Caco-2 (cell line): ENCODE data around the gene SLC15A1. TPM values are rescaled to one million over a fixed set of nuclear protein-coding genes. Genes with fewer than 3 reads are reported as not detected.

Source experiments
- BruUV-seq: library from RNA; stranded (reverse); fragments of 400-500 nt; replicated peaks from 2 replicates; lab custom pipeline; 2021; lab: Mats Ljungman, UMichigan
- CTCF ChIA-PET: fragments of 300-600 bp; sonication (Branson Sonifier 250); formaldehyde crosslinking; loops from one replicate; lab custom pipeline; 2022; ENCODE audit warnings: antibody characterized with exemption; lab: Charles Lee
- POLR2A ChIA-PET: fragments of 300-600 bp; sonication (Branson Sonifier 250); formaldehyde crosslinking; loops from one replicate; lab custom pipeline; 2022; ENCODE audit warnings: antibody characterized with exemption; lab: Charles Lee
- DNase-seq, 2 experiments: peaks; one replicate each; pipeline versions ENCODE4 v3.0.0 to v3.0.0-alpha.2; 2020 to 2022
- H3K27me3 ChIP-seq: replicated peaks from 2 replicates; pipeline ENCODE4 v1.6.0; 2011; ENCODE audit warnings: low read length; ENCODE audit not compliant: control insufficient read depth, insufficient read depth
- H3K36me3 ChIP-seq: 2 replicates; pipeline ENCODE4 v1.5.1; 2011; ENCODE audit warnings: low read length; ENCODE audit not compliant: control insufficient read depth, insufficient read depth
- H3K4me1 ChIP-seq: fragments of 250-450 bp; sonication (Bioruptor Pico); 2 replicates; pipeline ENCODE4 v1.5.1; 2020; ENCODE audit warnings: mild to moderate bottlenecking
- H3K4me3 ChIP-seq: 2 replicates; pipeline ENCODE4 v1.5.1; 2011; ENCODE audit warnings: low read depth, mild to moderate bottlenecking, control low read depth, low read length
- H3K9me3 ChIP-seq: fragments of 250-450 bp; sonication (Bioruptor Pico); 2 replicates; pipeline ENCODE4 v1.5.1; 2020; ENCODE audit warnings: mild to moderate bottlenecking, moderate library complexity
- H3K27ac Mint-ChIP-seq: one replicate; pipeline ENCODE4 v1.8.0; 2022; ENCODE audit warnings: mixed read lengths; ENCODE audit not compliant: unreplicated experiment
- H3K27me3 Mint-ChIP-seq: one replicate; pipeline ENCODE4 v1.8.0; 2022; ENCODE audit warnings: mixed read lengths; ENCODE audit not compliant: insufficient read depth, unreplicated experiment
- H3K36me3 Mint-ChIP-seq: one replicate; pipeline ENCODE4 v1.8.0; 2022; ENCODE audit warnings: mild to moderate bottlenecking, mixed read lengths; ENCODE audit not compliant: insufficient read depth, unreplicated experiment
- H3K4me1 Mint-ChIP-seq: one replicate; pipeline ENCODE4 v1.8.0; 2022; ENCODE audit warnings: low read depth, mixed read lengths; ENCODE audit not compliant: unreplicated experiment
- H3K4me3 Mint-ChIP-seq: one replicate; pipeline ENCODE4 v1.8.0; 2022; ENCODE audit warnings: mild to moderate bottlenecking, moderate library complexity, mixed read lengths; ENCODE audit not compliant: unreplicated experiment
- H3K9me3 Mint-ChIP-seq: one replicate; pipeline ENCODE4 v1.8.0; 2022; ENCODE audit warnings: mixed read lengths; ENCODE audit not compliant: unreplicated experiment
- intact Hi-C: fragments of 100-400 bp; cut with micrococcal nuclease; formaldehyde crosslinking; loops from one replicate; pipeline ENCODE4 v1.10.0; 2022; ENCODE audit not compliant: unreplicated experiment
- total RNA-seq: library from RNA; stranded (reverse); gene quantifications from 2 replicates; pipeline ENCODE4 v1.2.3, GENCODE V29; 2022
- TF ChIP-seq, protein P1 (sequence below), 2 experiments: fragments of 200-600 bp in 1 of 2; IDR thresholded peaks; 1 replicate in 1 of 2; 2 replicates in 1 of 2; pipeline versions ENCODE4 v1.5.1 to v1.8.0; 2011 to 2022; ENCODE audit warnings: antibody characterized with exemption in 1 of 2, control low read depth in 1 of 2, inconsistent platforms in 1 of 2, low read depth in 1 of 2, low read length in 1 of 2, mild to moderate bottlenecking in 1 of 2, moderate library complexity in 1 of 2; ENCODE audit not compliant: insufficient read depth in 1 of 2, severe bottlenecking in 1 of 2, unreplicated experiment in 1 of 2

Gene SLC15A1
- total RNA-seq, 1 experiment from 2014 or later = 12.3 TPM

DNA sequence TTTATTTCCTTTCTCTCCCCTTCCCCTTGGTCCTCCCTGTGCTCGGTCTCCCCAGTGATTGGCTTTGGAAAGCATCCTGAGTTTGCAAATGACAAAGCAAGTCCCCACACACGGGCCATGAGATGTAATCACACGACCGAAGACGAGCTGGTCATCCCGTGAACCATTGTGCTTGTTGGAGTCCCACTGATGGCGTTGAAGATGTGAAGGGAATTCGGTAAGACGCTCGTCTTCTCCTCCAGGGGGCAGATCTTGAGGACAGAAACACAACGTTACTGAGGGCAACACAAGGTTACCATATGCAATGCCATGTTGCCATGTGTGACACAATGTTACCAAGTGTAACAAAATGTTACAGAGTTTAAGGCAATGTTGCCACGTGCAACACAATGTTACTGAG lies 42.0 kb upstream of the SLC15A1 start:
- Mint-ChIP-seq H3K36me3 (peaks cover 68% of the 10 kb centered on the region), H3K9me3 (no peaks in the 10 kb centered on the region), H3K4me1 (no peaks in the 10 kb centered on the region), H3K4me3 (no peak overlapping the region), H3K27me3 (no peaks in the 10 kb centered on the region), H3K27ac (no peak overlapping the region)
- Histone ChIP-seq H3K27me3 (no peaks in the 10 kb centered on the region), H3K9me3 (no peaks in the 10 kb centered on the region), H3K4me1 (no peaks in the 10 kb centered on the region), H3K36me3 (peaks cover 2% of the 10 kb centered on the region; the same call in 1 of the 2 replicates), H3K4me3 (no peak overlapping the region)
- DNase-seq = no peak
- CTCF ChIA-PET = no interaction called here
- TF ChIP-seq, protein P1, sequence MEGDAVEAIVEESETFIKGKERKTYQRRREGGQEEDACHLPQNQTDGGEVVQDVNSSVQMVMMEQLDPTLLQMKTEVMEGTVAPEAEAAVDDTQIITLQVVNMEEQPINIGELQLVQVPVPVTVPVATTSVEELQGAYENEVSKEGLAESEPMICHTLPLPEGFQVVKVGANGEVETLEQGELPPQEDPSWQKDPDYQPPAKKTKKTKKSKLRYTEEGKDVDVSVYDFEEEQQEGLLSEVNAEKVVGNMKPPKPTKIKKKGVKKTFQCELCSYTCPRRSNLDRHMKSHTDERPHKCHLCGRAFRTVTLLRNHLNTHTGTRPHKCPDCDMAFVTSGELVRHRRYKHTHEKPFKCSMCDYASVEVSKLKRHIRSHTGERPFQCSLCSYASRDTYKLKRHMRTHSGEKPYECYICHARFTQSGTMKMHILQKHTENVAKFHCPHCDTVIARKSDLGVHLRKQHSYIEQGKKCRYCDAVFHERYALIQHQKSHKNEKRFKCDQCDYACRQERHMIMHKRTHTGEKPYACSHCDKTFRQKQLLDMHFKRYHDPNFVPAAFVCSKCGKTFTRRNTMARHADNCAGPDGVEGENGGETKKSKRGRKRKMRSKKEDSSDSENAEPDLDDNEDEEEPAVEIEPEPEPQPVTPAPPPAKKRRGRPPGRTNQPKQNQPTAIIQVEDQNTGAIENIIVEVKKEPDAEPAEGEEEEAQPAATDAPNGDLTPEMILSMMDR (IDR thresholded peaks at IDR 0.05; ENCODE audit: insufficient read depth in 1 of 2, low read depth in 1 of 2, low read length in 1 of 2, severe bottlenecking in 1 of 2, unreplicated experiment in 1 of 2) = no peak
- intact Hi-C loops = no loop called here
- POLR2A ChIA-PET = no interaction called here
- BruUV-seq = no TSS peak

DNA sequence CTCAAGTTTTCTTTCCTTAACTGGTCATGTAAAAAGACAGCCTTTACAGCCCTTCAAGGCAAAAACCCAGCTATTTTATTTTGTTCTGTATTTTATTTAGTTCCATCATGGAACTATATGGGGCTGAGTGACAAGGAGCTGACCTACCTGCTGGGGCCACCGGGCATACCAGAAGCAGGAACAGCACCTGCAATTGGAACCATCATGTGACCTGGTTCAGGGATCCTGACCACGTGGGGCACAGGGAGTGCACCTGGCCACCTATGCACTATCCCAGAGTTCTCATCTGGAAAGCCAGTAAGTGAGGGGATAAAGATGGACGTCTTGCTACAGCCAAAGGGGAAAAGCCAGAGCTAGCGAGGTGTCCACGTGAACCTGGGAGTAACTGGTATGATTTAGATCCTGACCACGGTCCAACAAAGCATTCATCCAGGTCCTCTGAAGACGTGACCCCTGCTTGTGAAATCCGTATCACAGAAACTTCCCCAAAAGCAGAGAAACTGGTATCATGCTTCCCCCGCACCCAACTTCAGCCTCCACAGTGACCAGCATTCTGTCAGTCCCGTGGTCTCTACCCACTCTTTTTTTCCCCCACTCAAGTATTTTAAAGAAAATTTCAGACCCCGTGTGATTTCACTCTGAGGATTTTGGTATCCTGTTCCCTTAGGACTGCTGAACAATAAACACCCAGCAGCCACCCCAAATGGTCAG lies 40.5 kb upstream of the SLC15A1 start:
- H3K4me1 Mint-ChIP-seq = no peaks in the 10 kb centered on the region
- peaks cover 2% of the 10 kb centered on the region; the same call in 1 of the 2 replicates for H3K36me3 ChIP-seq

DNA sequence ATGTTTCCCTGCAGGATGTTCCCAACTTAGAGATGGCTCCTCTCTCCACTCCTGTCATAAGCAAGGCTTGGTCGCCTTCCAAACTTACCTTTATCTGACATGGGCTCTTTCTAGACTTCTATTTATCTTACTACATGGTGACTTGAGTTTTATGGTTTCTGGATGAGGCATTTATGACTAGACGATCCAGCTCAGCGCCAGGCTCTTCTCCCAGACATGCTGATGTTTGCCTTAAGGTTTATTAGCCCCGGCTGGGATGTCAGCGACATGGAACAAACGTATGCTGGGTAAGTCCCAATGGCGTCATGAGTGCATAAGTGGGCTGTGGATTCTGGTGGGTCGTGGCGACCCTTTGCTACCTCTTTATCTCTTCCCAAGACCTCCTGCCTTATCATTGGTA lies 39.8 kb upstream of the SLC15A1 start:
- H3K27me3 ChIP-seq = no peaks in the 10 kb centered on the region
- POLR2A ChIA-PET = no interaction called here
- peaks cover 2% of the 10 kb centered on the region; the same call in 1 of the 2 replicates for H3K36me3 ChIP-seq
- H3K9me3 Mint-ChIP-seq = no peaks in the 10 kb centered on the region
- CTCF ChIA-PET = interaction anchor here (0.6 kb wide), 1 partner anchor 20 kb away, joined by 3 read pairs; no protein-coding TSS in a partner anchor
- no peaks in the 10 kb centered on the region for H3K4me1 ChIP-seq
- TF ChIP-seq, protein P1 (IDR thresholded peaks at IDR 0.05; ENCODE audit: insufficient read depth in 1 of 2, low read depth in 1 of 2, low read length in 1 of 2, severe bottlenecking in 1 of 2, unreplicated experiment in 1 of 2) = no peak
- H3K4me3 Mint-ChIP-seq = no peak overlapping the region
- no peaks in the 10 kb centered on the region for H3K9me3 ChIP-seq
- intact Hi-C loops = no loop called here
- H3K4me1 Mint-ChIP-seq = no peaks in the 10 kb centered on the region
- DNase-seq = no peak
- no TSS peak for BruUV-seq
- peaks cover 59% of the 10 kb centered on the region for H3K36me3 Mint-ChIP-seq
- H3K27me3 Mint-ChIP-seq = no peaks in the 10 kb centered on the region
- H3K27ac Mint-ChIP-seq = no peak overlapping the region
- no peak overlapping the region for H3K4me3 ChIP-seq

More for the DNA sequence above, 40.5 kb upstream of the SLC15A1 start:
- no peak overlapping the region for H3K4me3 ChIP-seq
- POLR2A ChIA-PET = no interaction called here
- TF ChIP-seq, protein P1 (IDR thresholded peaks at IDR 0.05; ENCODE audit: insufficient read depth in 1 of 2, low read depth in 1 of 2, low read length in 1 of 2, severe bottlenecking in 1 of 2, unreplicated experiment in 1 of 2) = no peak
- no peak overlapping the region for H3K4me3 Mint-ChIP-seq
- intact Hi-C loops = no loop called here
- peaks cover 61% of the 10 kb centered on the region for H3K36me3 Mint-ChIP-seq
- H3K27me3 Mint-ChIP-seq = no peaks in the 10 kb centered on the region
- DNase-seq = no peak
- BruUV-seq = no TSS peak
- no peaks in the 10 kb centered on the region for H3K9me3 ChIP-seq
- H3K27ac Mint-ChIP-seq = no peak overlapping the region
- H3K4me1 ChIP-seq = no peaks in the 10 kb centered on the region
- H3K27me3 ChIP-seq = no peaks in the 10 kb centered on the region
- H3K9me3 Mint-ChIP-seq = no peaks in the 10 kb centered on the region
- CTCF ChIA-PET = no interaction called here
